Body of pancreas (tissue), 4 donors: Measurements from ENCODE around the gene COL24A1. TPM values are rescaled to one million over a fixed set of nuclear protein-coding genes. Genes with fewer than 3 reads are reported as not detected.
A peak's percentile ranks its signal among the peaks of the same experiment; 100 is the strongest.

ENCODE experiments used
- ATAC-seq: fragments of 150-250 bp; one replicate; pipeline ENCODE4 v1.9.1; 2016
- DNase-seq, 4 donors: peaks; one replicate each; pipeline ENCODE4 v3.0.0-alpha.2; 2019
- H3K27ac ChIP-seq, 4 donors: fragments of 200-600 bp; sonication (generic); 1 replicate in 3 of 4; 2 replicates in 1 of 4; pipeline versions ENCODE4 v1.5.1 to v1.6.1; 2016 to 2019; ENCODE audit warnings: mild to moderate bottlenecking in 1 of 4, mixed read lengths in 1 of 4, moderate library complexity in 1 of 4
- H3K27me3 ChIP-seq, 2 donors: fragments of 200-600 bp; sonication (generic); one replicate each; pipeline ENCODE4 v1.6.0; 2016; ENCODE audit warnings: mild to moderate bottlenecking in 1 of 2
- H3K36me3 ChIP-seq, 2 donors: fragments of 200-600 bp; sonication (generic); replicated peaks in 1 of 2; 2 replicates each; pipeline ENCODE4 v1.5.1; 2016; ENCODE audit warnings: low read depth in 2 of 2; ENCODE audit not compliant: insufficient read depth in 1 of 2
- H3K4me1 ChIP-seq: fragments of 200-600 bp; sonication (generic); one replicate; pipeline ENCODE4 v1.6.0; 2016
- H3K4me3 ChIP-seq, 2 donors: fragments of 200-600 bp; sonication (generic); 1 replicate in 1 of 2; 2 replicates in 1 of 2; pipeline ENCODE4 v1.5.1; 2016 to 2019
- H3K9me3 ChIP-seq, 3 donors: fragments of 200-600 bp; sonication (generic); 1 replicate in 2 of 3; 2 replicates in 1 of 3; pipeline ENCODE4 v1.5.1; 2016
- CTCF ChIP-seq, 7 experiments: fragments of 450-650 bp in 4 of 7; fragments of 200-600 bp in 3 of 7; sonication (generic) in 3 of 7; IDR thresholded peaks; one replicate each; pipeline ENCODE4 v1.5.1; 2016 to 2019; ENCODE audit warnings: antibody characterized with exemption in 7 of 7
- POLR2A ChIP-seq, 3 donors: fragments of 450-650 bp; IDR thresholded peaks; one replicate each; pipeline ENCODE4 v1.6.1; 2016; ENCODE audit warnings: antibody characterized with exemption in 3 of 3, mild to moderate bottlenecking in 2 of 3
- WGBS, 2 donors: methylation state at CpG; one replicate each; pipeline ENCODE4 v1.1.5; 2017; 5-methylcytosine and 5-hydroxymethylcytosine counted together
- intact Hi-C: fragments of 100-400 bp; cut with DNase I; formaldehyde crosslinking; loops from one replicate; pipeline ENCODE4 v1.15.1; 2023
- total RNA-seq, 2 donors: library from RNA; depleted of rRNA; stranded (reverse); fragments of >200 nt; gene quantifications; one replicate each; pipeline ENCODE4 v1.1.0, GENCODE V29; 2016

Gene COL24A1
- total RNA-seq, 2 donors from 2014 or later: under 0.01 TPM; not detected in 1

- DNase-seq: peak in 1 of 4 donors; percentile 4
- Histone ChIP-seq H3K9me3 (no peaks in the 10 kb centered on the region), H3K4me1 (no peaks in the 10 kb centered on the region), H3K4me3 (no peak overlapping the region), H3K27me3 (no peaks in the 10 kb centered on the region), H3K27ac (no peak overlapping the region), H3K36me3 (no peaks in the 10 kb centered on the region)
- 89% methylated on average over 25 to 26 of the region's 41 CpGs for WGBS, 2 donors
- intact Hi-C loops: no loop called here
- ATAC-seq: no peak
- no peak for TF ChIP-seq POLR2A (IDR thresholded peaks at IDR 0.05)
- no peak for TF ChIP-seq CTCF (IDR thresholded peaks at IDR 0.05)
Observed at GRCh38 chr1:86110451-86111129, 46.0 kb downstream of the COL24A1 start.

GRCh38 chr1:86105533-86105866 is 51.1 kb downstream of the COL24A1 start:
- intact Hi-C loops: no loop called here
- ATAC-seq (no peak), DNase-seq (no peak)
- Histone ChIP-seq H3K36me3 (no peaks in the 10 kb centered on the region), H3K27ac (no peak overlapping the region), H3K9me3 (no peaks in the 10 kb centered on the region), H3K4me3 (no peak overlapping the region), H3K4me1 (no peaks in the 10 kb centered on the region), H3K27me3 (no peaks in the 10 kb centered on the region)
- TF ChIP-seq CTCF (IDR thresholded peaks at IDR 0.05): no peak
- no peak for TF ChIP-seq POLR2A (IDR thresholded peaks at IDR 0.05)
- WGBS, 2 donors: 75 to 90% methylated on average over 2 of the region's 2 CpGs

GRCh38 chr1:86104606-86105532 is 51.7 kb downstream of the COL24A1 start:
- H3K9me3 ChIP-seq: no peaks in the 10 kb centered on the region
- no peaks in the 10 kb centered on the region for H3K4me1 ChIP-seq
- DNase-seq (peak in 1 of 4 donors; percentile 8), ATAC-seq (no peak)
- WGBS, 2 donors: 43 to 63% methylated on average over 8 to 12 of the region's 12 CpGs
- H3K27me3 ChIP-seq: no peaks in the 10 kb centered on the region
- no peaks in the 10 kb centered on the region for H3K36me3 ChIP-seq
- no peak for TF ChIP-seq POLR2A (IDR thresholded peaks at IDR 0.05)
- no peak for TF ChIP-seq CTCF (IDR thresholded peaks at IDR 0.05)
- H3K4me3 ChIP-seq: no peak overlapping the region
- no peak overlapping the region for H3K27ac ChIP-seq
- intact Hi-C loops: no loop called here

- intact Hi-C loops: no loop called here
- Histone ChIP-seq H3K4me1 (no peaks in the 10 kb centered on the region), H3K36me3 (no peaks in the 10 kb centered on the region), H3K4me3 (no peak overlapping the region), H3K9me3 (no peaks in the 10 kb centered on the region), H3K27me3 (no peaks in the 10 kb centered on the region), H3K27ac (no peak overlapping the region)
- no peak for DNase-seq
- ATAC-seq: no peak
- no peak for TF ChIP-seq POLR2A (IDR thresholded peaks at IDR 0.05)
- TF ChIP-seq CTCF (IDR thresholded peaks at IDR 0.05): no peak
- 45 to 57% methylated on average over 2 of the region's 2 CpGs for WGBS, 2 donors
Observed at GRCh38 chr1:86101616-86102015, 55.0 kb downstream of the COL24A1 start.
